HepG2 (cell line): ENCODE data around the gene FHL3. TPM values are rescaled to one million over a fixed set of nuclear protein-coding genes. Genes with fewer than 3 reads are reported as not detected.

Source experiments
- HOXA7 ChIP-seq: sonication (generic); formaldehyde crosslinking; IDR thresholded peaks from 2 replicates; pipeline ENCODE4 v1.8.1; 2022; ENCODE audit warnings: mild to moderate bottlenecking, missing genetic modification reagents, moderate library complexity
- ISL2 ChIP-seq: sonication (generic); formaldehyde crosslinking; IDR thresholded peaks from 2 replicates; pipeline ENCODE4 v1.5.0; 2020; ENCODE audit warnings: missing genetic modification reagents
- KDM4B ChIP-seq: sonication (generic); formaldehyde crosslinking; IDR thresholded peaks from 2 replicates; pipeline ENCODE4 v1.4.0; 2020; ENCODE audit warnings: missing genetic modification reagents
- KMT2A ChIP-seq: sonication (generic); formaldehyde crosslinking; IDR thresholded peaks from 2 replicates; pipeline ENCODE4 v1.4.0; 2020; ENCODE audit warnings: missing genetic modification reagents
- MAZ ChIP-seq, 2 experiments: sonication (generic) in 1 of 2; formaldehyde crosslinking in 1 of 2; IDR thresholded peaks; 2 replicates each; pipeline versions ENCODE4 v1.5.0 to v1.6.1; 2012 to 2020; ENCODE audit warnings: low read depth in 2 of 2, mild to moderate bottlenecking in 2 of 2, borderline replicate concordance in 1 of 2, improper control_type of control experiment in 1 of 2, low read length in 1 of 2, missing genetic modification reagents in 1 of 2, moderate library complexity in 1 of 2
- MIER2 ChIP-seq: IDR thresholded peaks from 2 replicates; pipeline ENCODE4 v1.6.1; 2016; ENCODE audit warnings: missing biosample characterization, missing genetic modification reagents
- NFKBIZ ChIP-seq: IDR thresholded peaks from 2 replicates; pipeline ENCODE4 v1.6.1; 2018; ENCODE audit warnings: missing genetic modification reagents, missing compliant biosample characterization
- NR2F2 ChIP-seq: IDR thresholded peaks from 2 replicates; pipeline ENCODE4 v1.6.1; 2012; ENCODE audit warnings: low read depth, inconsistent platforms, borderline replicate concordance
- NRL ChIP-seq: sonication (generic); formaldehyde crosslinking; IDR thresholded peaks from 2 replicates; pipeline ENCODE4 v1.5.0; 2020; ENCODE audit warnings: missing genetic modification reagents, mild to moderate bottlenecking, moderate library complexity, borderline replicate concordance
- RXRA ChIP-seq: sonication (generic); formaldehyde crosslinking; IDR thresholded peaks from 2 replicates; pipeline ENCODE4 v1.5.1; 2020; ENCODE audit warnings: missing genetic modification reagents
- SYNCRIP ChIP-seq: fragments of 200-400 bp; formaldehyde crosslinking; IDR thresholded peaks from 2 replicates; pipeline ENCODE4 v1.6.1; 2018; ENCODE audit warnings: mild to moderate bottlenecking, low read depth, low read length; ENCODE audit not compliant: insufficient read depth
- TBP ChIP-seq: sonication (generic); formaldehyde crosslinking; IDR thresholded peaks from 2 replicates; pipeline ENCODE4 v1.5.0; 2020; ENCODE audit warnings: missing genetic modification reagents
- ZKSCAN8 ChIP-seq: IDR thresholded peaks from 2 replicates; pipeline ENCODE4 v1.6.1; 2016; ENCODE audit warnings: borderline replicate concordance, missing genetic modification reagents, missing compliant biosample characterization
- ZMYM2 ChIP-seq: sonication (generic); formaldehyde crosslinking; IDR thresholded peaks from 2 replicates; pipeline ENCODE4 v1.8.0; 2022; ENCODE audit warnings: mild to moderate bottlenecking, missing genetic modification reagents
- ZNF24 ChIP-seq: fragments of 450-650 bp; IDR thresholded peaks from 2 replicates; pipeline ENCODE4 v1.6.1; 2017; ENCODE audit warnings: antibody characterized with exemption, mild to moderate bottlenecking
- ZNF543 ChIP-seq: sonication (generic); formaldehyde crosslinking; IDR thresholded peaks from 2 replicates; pipeline ENCODE4 v1.4.0; 2020; ENCODE audit warnings: mild to moderate bottlenecking, missing genetic modification reagents
- ZNF674 ChIP-seq: sonication (generic); formaldehyde crosslinking; IDR thresholded peaks from 2 replicates; pipeline ENCODE4 v1.5.0; 2020; ENCODE audit warnings: low read depth, mild to moderate bottlenecking, missing genetic modification reagents
- polyA plus RNA-seq, 8 experiments: library from polyadenylated mRNA; depleted of rRNA in 3 of 8; stranded (reverse) in 7 of 8; unstranded in 1 of 8; fragments of >200 nt; fragmentation: Illumina TruSeq in 4 of 8; extraction: Trizol in 4 of 8; gene quantifications; 2 replicates each; pipeline versions ENCODE4 v1.2.1 to v1.2.3, GENCODE V29; 2011 to 2016; ENCODE audit warnings: low read depth in 4 of 8, missing spikeins in 1 of 8, mixed read lengths in 1 of 8; ENCODE audit not compliant: insufficient read depth in 1 of 8
- total RNA-seq, 5 experiments: library from RNA; depleted of rRNA; stranded (reverse); fragments of >200 nt; fragmentation: Illumina TruSeq; extraction: Trizol; gene quantifications; 2 replicates each; pipeline ENCODE4 v1.2.3, GENCODE V29; 2016; ENCODE audit warnings: low read depth in 1 of 5
- TF ChIP-seq, protein P1 (sequence below): sonication (generic); formaldehyde crosslinking; IDR thresholded peaks from 2 replicates; pipeline ENCODE4 v1.5.1; 2020; ENCODE audit warnings: missing genetic modification reagents, mild to moderate bottlenecking, borderline replicate concordance
- TF ChIP-seq, protein P2 (sequence below): sonication (generic); formaldehyde crosslinking; IDR thresholded peaks from 2 replicates; pipeline ENCODE4 v1.4.0; 2020; ENCODE audit warnings: mild to moderate bottlenecking, missing genetic modification reagents
- TF ChIP-seq, protein P3 (sequence below): IDR thresholded peaks from 2 replicates; pipeline ENCODE4 v1.6.1; 2016; ENCODE audit warnings: mild to moderate bottlenecking, missing biosample characterization, missing genetic modification reagents
- TF ChIP-seq, protein P4 (sequence below): sonication (generic); formaldehyde crosslinking; IDR thresholded peaks from 2 replicates; pipeline ENCODE4 v1.8.1; 2023; ENCODE audit warnings: mild to moderate bottlenecking, moderate library complexity, missing genetic modification reagents
- TF ChIP-seq, protein P5 (sequence below): sonication (generic); formaldehyde crosslinking; conservative IDR thresholded peaks from 2 replicates; pipeline ENCODE4 v1.8.0; 2022; ENCODE audit warnings: low read depth, missing genetic modification reagents

Gene FHL3
- total and polyA plus RNA-seq, 2 of the 13 experiments (the other 11 are each of a cell fraction or from before 2014, with no cell fraction given) = 2.8 to 6.6 TPM

DNA sequence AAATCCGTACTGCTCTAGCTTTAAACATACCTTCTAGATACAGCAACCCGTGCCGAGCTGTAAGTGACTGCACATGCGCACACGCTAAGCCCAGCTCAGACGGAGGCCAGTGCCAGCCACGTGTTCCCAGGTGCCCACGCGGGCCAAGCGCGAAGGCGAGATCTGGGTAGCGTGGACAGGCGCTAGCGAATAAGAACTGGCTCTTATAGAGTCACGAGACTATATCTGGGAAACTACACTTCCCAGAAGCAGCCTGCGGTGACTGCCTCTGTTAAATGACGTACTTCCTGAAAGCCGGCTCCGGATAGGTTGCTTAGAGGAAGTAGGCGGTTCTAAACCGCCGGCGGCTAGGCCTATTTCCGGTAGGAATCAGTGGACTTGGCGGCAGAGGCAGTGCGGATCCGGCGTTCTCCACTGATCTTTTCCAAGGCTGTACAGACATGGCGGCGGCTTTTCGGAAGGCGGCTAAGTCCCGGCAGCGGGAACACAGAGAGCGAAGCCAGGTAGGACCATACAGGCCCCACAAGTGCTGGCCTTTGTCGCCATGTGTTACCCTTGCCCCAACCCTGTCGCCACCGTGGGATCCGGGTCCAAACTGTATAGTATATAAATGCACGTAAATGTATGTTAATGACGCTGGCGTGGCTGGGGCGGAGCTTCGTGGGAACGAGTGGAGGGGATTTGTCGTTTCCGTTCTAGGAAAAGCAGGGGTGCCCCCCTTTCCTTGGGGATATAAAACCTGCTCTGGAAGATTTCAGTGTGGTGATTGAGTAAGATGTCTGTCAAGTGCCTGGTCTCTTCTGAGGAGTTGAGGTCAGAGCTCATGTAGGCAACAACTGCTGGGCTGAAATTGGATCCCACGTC lies 7.3 kb upstream of the FHL3 start, which contains the start of gene UTP11 (continued):
- TF ChIP-seq, protein P1, sequence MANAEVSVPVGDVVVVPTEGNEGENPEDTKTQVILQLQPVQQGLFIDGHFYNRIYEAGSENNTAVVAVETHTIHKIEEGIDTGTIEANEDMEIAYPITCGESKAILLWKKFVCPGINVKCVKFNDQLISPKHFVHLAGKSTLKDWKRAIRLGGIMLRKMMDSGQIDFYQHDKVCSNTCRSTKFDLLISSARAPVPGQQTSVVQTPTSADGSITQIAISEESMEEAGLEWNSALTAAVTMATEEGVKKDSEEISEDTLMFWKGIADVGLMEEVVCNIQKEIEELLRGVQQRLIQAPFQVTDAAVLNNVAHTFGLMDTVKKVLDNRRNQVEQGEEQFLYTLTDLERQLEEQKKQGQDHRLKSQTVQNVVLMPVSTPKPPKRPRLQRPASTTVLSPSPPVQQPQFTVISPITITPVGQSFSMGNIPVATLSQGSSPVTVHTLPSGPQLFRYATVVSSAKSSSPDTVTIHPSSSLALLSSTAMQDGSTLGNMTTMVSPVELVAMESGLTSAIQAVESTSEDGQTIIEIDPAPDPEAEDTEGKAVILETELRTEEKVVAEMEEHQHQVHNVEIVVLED (CRISPR knock-in tag) = peak; percentile 88
- TF ChIP-seq, protein P2, sequence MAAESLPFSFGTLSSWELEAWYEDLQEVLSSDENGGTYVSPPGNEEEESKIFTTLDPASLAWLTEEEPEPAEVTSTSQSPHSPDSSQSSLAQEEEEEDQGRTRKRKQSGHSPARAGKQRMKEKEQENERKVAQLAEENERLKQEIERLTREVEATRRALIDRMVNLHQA = no peak
- 0 out of 2 replicates have a peak, but pooled peaks have one; percentile 65 for TF ChIP-seq ZKSCAN8 (CRISPR knock-in tag)
- TF ChIP-seq NRL (CRISPR knock-in tag) = peak; percentile 98; the same call in 1 of the 2 replicates
- no peak for TF ChIP-seq TBP (CRISPR knock-in tag)
- TF ChIP-seq, protein P3, sequence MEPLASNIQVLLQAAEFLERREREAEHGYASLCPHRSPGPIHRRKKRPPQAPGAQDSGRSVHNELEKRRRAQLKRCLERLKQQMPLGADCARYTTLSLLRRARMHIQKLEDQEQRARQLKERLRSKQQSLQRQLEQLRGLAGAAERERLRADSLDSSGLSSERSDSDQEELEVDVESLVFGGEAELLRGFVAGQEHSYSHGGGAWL (CRISPR knock-in tag) = peak; percentile 98
- peak; percentile 94 for TF ChIP-seq ZMYM2 (CRISPR knock-in tag)
- peak; percentile 73; the same call in 1 of the 2 replicates for TF ChIP-seq ZNF543 (CRISPR knock-in tag)
- no peak for TF ChIP-seq ZNF24
- peak; percentile 78 for TF ChIP-seq MIER2 (CRISPR knock-in tag)
- TF ChIP-seq, protein P4, sequence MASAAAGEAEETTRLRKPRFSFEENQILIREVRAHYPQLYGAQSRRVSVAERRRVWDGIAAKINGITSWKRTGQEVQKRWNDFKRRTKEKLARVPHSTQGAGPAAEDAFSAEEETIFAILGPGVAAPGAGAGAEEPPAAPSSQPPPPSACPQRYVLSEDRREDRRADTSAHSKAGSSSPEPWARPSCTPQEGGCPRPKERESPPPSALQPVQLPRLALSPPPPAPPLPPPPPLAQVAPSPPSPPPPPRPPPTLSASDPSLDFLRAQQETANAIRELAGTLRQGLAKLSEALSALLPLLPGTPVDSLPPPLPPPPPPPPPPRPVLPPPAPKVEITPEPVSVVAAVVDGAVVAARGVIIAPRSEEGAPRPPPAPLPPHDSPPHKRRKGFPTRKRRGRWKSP (CRISPR knock-in tag) = peak; percentile 95
- TF ChIP-seq NR2F2 = no peak
- TF ChIP-seq MAZ (IDR thresholded peaks at IDR 0.05; ENCODE audit: borderline replicate concordance, low read depth, low read length) = no peak
- TF ChIP-seq MAZ (CRISPR knock-in tag; IDR thresholded peaks at IDR 0.05; ENCODE audit: low read depth) = peak; percentile 81
- peak; percentile 89; the same call in 1 of the 2 replicates for TF ChIP-seq NFKBIZ
- no peak for TF ChIP-seq ZNF674
- TF ChIP-seq KDM4B = peak; percentile 76; the same call in 1 of the 2 replicates
- TF ChIP-seq KMT2A (CRISPR knock-in tag) = peak; percentile 81
- TF ChIP-seq HOXA7 (CRISPR knock-in tag) = no peak
- no peak for TF ChIP-seq SYNCRIP
- peak; percentile 86 for TF ChIP-seq RXRA (CRISPR knock-in tag)
- TF ChIP-seq ISL2 = no peak
- TF ChIP-seq, protein P5, sequence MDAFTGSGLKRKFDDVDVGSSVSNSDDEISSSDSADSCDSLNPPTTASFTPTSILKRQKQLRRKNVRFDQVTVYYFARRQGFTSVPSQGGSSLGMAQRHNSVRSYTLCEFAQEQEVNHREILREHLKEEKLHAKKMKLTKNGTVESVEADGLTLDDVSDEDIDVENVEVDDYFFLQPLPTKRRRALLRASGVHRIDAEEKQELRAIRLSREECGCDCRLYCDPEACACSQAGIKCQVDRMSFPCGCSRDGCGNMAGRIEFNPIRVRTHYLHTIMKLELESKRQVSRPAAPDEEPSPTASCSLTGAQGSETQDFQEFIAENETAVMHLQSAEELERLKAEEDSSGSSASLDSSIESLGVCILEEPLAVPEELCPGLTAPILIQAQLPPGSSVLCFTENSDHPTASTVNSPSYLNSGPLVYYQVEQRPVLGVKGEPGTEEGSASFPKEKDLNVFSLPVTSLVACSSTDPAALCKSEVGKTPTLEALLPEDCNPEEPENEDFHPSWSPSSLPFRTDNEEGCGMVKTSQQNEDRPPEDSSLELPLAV (CRISPR knock-in tag) = no peak
